Measurements from ENCODE around the gene RIPOR3. TPM values are rescaled to one million over a fixed set of nuclear protein-coding genes. Genes with fewer than 3 reads are reported as not detected.

Gene RIPOR3
- total and polyA plus RNA-seq, 4 donors, result 5.6 to 90.3 (median 16.3) TPM

DNA sequence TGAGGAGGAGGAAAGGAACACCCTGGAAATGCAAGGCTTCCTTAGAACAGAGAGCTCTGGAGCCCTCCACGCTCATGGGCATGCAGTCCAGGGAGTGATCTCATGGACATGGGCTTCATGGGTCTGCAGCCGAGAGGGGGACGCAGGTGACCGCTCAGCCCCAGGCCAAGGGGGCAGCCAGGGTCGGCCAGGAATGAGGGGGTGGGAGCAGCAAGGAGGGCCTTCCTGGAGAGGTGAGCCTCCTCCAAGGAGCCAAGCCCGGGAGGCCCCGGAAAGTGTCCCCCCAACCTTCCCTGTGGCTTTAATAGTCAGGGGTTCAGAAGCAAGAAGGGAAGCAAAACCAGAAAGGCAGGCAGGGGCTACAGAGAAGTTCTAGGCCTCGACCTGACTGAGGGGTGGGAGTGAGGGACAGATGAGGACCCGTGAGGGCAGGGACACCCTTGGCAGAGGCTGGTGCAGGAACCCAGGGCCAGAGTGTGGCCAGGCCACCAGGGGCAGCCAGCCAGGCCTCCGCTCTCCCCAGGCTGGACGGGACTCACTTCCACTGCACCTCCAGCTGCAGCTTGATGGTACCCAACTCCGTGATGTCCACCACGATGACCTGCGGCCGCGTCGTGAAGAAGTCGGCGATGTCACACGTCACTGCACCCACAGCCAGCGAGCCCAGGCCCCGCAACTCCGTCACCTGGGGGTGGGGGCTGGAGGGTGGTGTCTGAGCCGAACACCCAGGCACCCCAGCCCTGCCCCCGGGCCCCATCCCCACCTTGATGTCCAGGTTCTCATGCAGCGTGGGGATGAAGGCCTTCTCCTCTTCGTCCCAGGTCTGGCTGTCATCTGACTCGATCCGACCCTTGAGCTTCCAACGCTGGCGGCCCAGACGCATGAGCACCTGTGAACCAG is 83.2 kb downstream of the RIPOR3 start (continued):
- TF ChIP-seq, protein P1, sequence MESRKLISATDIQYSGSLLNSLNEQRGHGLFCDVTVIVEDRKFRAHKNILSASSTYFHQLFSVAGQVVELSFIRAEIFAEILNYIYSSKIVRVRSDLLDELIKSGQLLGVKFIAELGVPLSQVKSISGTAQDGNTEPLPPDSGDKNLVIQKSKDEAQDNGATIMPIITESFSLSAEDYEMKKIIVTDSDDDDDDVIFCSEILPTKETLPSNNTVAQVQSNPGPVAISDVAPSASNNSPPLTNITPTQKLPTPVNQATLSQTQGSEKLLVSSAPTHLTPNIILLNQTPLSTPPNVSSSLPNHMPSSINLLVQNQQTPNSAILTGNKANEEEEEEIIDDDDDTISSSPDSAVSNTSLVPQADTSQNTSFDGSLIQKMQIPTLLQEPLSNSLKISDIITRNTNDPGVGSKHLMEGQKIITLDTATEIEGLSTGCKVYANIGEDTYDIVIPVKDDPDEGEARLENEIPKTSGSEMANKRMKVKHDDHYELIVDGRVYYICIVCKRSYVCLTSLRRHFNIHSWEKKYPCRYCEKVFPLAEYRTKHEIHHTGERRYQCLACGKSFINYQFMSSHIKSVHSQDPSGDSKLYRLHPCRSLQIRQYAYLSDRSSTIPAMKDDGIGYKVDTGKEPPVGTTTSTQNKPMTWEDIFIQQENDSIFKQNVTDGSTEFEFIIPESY (IDR thresholded peaks at IDR 0.05), result no peak
- TF ChIP-seq, protein P2, sequence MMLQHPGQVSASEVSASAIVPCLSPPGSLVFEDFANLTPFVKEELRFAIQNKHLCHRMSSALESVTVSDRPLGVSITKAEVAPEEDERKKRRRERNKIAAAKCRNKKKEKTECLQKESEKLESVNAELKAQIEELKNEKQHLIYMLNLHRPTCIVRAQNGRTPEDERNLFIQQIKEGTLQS (IDR thresholded peaks at IDR 0.05), result no peak
- TF ChIP-seq GABPA (IDR thresholded peaks at IDR 0.05 in 1 of 2, conservative IDR thresholded peaks at IDR 0.05 in 1 of 2) (no peak), TAF1 (conservative IDR thresholded peaks at IDR 0.05) (no peak)

DNA sequence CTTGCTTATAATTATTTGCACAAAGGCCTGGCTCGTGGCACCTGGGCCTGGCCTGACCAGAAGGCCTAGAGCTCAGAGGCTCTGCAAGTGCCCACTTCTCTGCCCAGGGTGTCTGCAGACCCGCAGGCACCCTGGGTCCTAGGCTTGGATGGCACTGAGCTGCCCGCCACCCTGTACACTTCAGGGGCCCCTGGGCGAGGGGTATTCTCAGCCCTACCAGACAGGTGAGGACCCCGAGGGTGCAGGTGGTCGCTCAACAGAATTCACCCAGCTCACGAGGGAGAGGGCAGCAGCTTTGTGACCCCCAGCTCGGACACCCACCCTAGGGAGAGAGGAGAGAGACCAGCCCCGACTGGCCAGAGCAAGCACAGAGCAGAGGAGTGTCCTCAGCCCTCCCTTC is 83.9 kb downstream of the RIPOR3 start:
- Histone ChIP-seq H3K27me3 (ENCODE audit: control insufficient read depth in 4 of 4, insufficient read depth in 4 of 4, low read length in 3 of 4) (no peaks in the 10 kb centered on the region), H3K27ac (ENCODE audit: low read depth in 1 of 2, low read length in 2 of 2) (no peak overlapping the region), H3K9ac (ENCODE audit: low read depth in 1 of 2, low read length in 2 of 2) (no peak overlapping the region), H3K9me3 (ENCODE audit: control insufficient read depth in 4 of 4, low read length in 3 of 4) (no peaks in the 10 kb centered on the region), H3K4me3 (ENCODE audit: low read depth in 1 of 3, low read length in 3 of 3) (no peak overlapping the region), H3K36me3 (ENCODE audit: control insufficient read depth in 4 of 4, insufficient read depth in 3 of 4, low read depth in 1 of 4, low read length in 3 of 4) (no peaks in the 10 kb centered on the region), H3K4me1 (ENCODE audit: control insufficient read depth in 4 of 4, insufficient read depth in 4 of 4, low read length in 3 of 4) (peaks cover 0 to 5% (median 2%) of the 10 kb centered on the region in 4 donors)
- 89% methylated on average over 9 of the region's 9 CpGs for WGBS
- TF ChIP-seq, protein P2 (IDR thresholded peaks at IDR 0.05), result no peak
- no peak for TF ChIP-seq FOXA2 (IDR thresholded peaks at IDR 0.05)
- no peak for TF ChIP-seq RXRA (IDR thresholded peaks at IDR 0.05)
- TF ChIP-seq, protein P1 (IDR thresholded peaks at IDR 0.05), result no peak
- TF ChIP-seq, protein P3, sequence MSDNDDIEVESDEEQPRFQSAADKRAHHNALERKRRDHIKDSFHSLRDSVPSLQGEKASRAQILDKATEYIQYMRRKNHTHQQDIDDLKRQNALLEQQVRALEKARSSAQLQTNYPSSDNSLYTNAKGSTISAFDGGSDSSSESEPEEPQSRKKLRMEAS (IDR thresholded peaks at IDR 0.05), result no peak
- TF ChIP-seq EGR1 (IDR thresholded peaks at IDR 0.05; ENCODE audit: low read depth in 2 of 2), result no peak
- no peak for TF ChIP-seq RAD21 (IDR thresholded peaks at IDR 0.05)
- no peak for TF ChIP-seq TAF1 (conservative IDR thresholded peaks at IDR 0.05)
- TF ChIP-seq GABPA (IDR thresholded peaks at IDR 0.05 in 1 of 2, conservative IDR thresholded peaks at IDR 0.05 in 1 of 2), result no peak
- TF ChIP-seq, protein P4, sequence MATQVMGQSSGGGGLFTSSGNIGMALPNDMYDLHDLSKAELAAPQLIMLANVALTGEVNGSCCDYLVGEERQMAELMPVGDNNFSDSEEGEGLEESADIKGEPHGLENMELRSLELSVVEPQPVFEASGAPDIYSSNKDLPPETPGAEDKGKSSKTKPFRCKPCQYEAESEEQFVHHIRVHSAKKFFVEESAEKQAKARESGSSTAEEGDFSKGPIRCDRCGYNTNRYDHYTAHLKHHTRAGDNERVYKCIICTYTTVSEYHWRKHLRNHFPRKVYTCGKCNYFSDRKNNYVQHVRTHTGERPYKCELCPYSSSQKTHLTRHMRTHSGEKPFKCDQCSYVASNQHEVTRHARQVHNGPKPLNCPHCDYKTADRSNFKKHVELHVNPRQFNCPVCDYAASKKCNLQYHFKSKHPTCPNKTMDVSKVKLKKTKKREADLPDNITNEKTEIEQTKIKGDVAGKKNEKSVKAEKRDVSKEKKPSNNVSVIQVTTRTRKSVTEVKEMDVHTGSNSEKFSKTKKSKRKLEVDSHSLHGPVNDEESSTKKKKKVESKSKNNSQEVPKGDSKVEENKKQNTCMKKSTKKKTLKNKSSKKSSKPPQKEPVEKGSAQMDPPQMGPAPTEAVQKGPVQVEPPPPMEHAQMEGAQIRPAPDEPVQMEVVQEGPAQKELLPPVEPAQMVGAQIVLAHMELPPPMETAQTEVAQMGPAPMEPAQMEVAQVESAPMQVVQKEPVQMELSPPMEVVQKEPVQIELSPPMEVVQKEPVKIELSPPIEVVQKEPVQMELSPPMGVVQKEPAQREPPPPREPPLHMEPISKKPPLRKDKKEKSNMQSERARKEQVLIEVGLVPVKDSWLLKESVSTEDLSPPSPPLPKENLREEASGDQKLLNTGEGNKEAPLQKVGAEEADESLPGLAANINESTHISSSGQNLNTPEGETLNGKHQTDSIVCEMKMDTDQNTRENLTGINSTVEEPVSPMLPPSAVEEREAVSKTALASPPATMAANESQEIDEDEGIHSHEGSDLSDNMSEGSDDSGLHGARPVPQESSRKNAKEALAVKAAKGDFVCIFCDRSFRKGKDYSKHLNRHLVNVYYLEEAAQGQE (IDR thresholded peaks at IDR 0.05), result no peak
- TF ChIP-seq SP1 (IDR thresholded peaks at IDR 0.05), result no peak
- TF ChIP-seq JUND (IDR thresholded peaks at IDR 0.05), result no peak
- TF ChIP-seq HNF4G (IDR thresholded peaks at IDR 0.05), result no peak
- TF ChIP-seq, protein P5, sequence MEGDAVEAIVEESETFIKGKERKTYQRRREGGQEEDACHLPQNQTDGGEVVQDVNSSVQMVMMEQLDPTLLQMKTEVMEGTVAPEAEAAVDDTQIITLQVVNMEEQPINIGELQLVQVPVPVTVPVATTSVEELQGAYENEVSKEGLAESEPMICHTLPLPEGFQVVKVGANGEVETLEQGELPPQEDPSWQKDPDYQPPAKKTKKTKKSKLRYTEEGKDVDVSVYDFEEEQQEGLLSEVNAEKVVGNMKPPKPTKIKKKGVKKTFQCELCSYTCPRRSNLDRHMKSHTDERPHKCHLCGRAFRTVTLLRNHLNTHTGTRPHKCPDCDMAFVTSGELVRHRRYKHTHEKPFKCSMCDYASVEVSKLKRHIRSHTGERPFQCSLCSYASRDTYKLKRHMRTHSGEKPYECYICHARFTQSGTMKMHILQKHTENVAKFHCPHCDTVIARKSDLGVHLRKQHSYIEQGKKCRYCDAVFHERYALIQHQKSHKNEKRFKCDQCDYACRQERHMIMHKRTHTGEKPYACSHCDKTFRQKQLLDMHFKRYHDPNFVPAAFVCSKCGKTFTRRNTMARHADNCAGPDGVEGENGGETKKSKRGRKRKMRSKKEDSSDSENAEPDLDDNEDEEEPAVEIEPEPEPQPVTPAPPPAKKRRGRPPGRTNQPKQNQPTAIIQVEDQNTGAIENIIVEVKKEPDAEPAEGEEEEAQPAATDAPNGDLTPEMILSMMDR (IDR thresholded peaks at IDR 0.05; ENCODE audit: low read depth, low read length, missing input control), result no peak
- TF ChIP-seq YY1 (IDR thresholded peaks at IDR 0.05), result no peak
- no peak for TF ChIP-seq NR2F2 (IDR thresholded peaks at IDR 0.05)
- DNase-seq (ENCODE audit: low spot score), result no peak

All from liver (tissue), 9 donors.